Epithelial cell of esophagus (primary cell): ENCODE data around the gene PRMT9.

Source experiments
- DNase-seq: peaks from one replicate; pipeline ENCODE4 v3.0.0; 2010; ENCODE audit warnings: low read depth
- H3K4me3 ChIP-seq: 2 replicates; pipeline ENCODE4 v1.5.1; 2011; ENCODE audit warnings: mild to moderate bottlenecking, low read length, control low read depth
- TF ChIP-seq, protein P1 (sequence below): IDR thresholded peaks from 2 replicates; pipeline ENCODE4 v1.5.1; 2011; ENCODE audit warnings: low read depth, mild to moderate bottlenecking, low read length, control low read depth, inconsistent platforms; ENCODE audit not compliant: insufficient read depth; ENCODE audit errors: missing control alignments

Gene PRMT9

DNA sequence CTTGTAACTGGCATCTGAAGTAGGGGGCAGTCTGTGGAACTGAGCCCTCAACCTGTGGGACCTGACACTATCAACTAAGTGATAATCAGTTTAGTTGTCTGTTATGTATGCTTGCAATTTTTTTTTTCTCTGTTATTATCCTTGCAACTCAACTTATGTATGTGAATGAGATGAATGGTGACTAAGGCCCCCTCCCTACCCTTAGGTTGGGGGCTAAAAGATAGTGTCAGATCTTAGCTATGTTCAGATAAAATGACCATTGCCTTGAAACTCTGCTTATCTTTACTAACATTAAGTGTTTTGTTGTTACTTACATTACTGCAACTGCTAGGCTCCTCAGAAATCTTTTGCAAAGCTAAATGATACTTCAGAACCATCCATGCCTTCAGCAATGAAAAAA lies 35.3 kb downstream of the PRMT9 start:
- TF ChIP-seq, protein P1, sequence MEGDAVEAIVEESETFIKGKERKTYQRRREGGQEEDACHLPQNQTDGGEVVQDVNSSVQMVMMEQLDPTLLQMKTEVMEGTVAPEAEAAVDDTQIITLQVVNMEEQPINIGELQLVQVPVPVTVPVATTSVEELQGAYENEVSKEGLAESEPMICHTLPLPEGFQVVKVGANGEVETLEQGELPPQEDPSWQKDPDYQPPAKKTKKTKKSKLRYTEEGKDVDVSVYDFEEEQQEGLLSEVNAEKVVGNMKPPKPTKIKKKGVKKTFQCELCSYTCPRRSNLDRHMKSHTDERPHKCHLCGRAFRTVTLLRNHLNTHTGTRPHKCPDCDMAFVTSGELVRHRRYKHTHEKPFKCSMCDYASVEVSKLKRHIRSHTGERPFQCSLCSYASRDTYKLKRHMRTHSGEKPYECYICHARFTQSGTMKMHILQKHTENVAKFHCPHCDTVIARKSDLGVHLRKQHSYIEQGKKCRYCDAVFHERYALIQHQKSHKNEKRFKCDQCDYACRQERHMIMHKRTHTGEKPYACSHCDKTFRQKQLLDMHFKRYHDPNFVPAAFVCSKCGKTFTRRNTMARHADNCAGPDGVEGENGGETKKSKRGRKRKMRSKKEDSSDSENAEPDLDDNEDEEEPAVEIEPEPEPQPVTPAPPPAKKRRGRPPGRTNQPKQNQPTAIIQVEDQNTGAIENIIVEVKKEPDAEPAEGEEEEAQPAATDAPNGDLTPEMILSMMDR, result no peak
- no peak for DNase-seq

DNA sequence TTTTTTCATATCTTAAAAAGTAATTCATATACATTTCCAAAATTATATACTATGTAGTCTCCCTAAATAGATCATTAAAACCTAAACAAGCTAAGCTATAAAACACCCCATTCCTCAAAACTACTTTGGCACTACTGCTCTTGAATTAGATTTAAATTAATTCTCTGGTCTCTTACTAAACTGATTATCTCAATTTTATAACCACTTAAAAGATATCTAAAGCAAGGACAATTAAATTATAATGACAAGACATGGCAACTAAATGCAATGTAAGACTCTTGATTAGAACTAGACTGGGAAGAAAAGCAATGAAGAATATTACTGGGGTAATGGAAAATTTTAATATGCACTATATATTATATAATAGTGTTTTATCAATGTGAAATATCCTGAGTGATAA lies 38.9 kb downstream of the PRMT9 start:
- no peak for DNase-seq
- H3K4me3 ChIP-seq, result no peak overlapping the region
- TF ChIP-seq, protein P1, result no peak

More for the DNA sequence above, 35.3 kb downstream of the PRMT9 start:
- H3K4me3 ChIP-seq, result no peak overlapping the region

DNA sequence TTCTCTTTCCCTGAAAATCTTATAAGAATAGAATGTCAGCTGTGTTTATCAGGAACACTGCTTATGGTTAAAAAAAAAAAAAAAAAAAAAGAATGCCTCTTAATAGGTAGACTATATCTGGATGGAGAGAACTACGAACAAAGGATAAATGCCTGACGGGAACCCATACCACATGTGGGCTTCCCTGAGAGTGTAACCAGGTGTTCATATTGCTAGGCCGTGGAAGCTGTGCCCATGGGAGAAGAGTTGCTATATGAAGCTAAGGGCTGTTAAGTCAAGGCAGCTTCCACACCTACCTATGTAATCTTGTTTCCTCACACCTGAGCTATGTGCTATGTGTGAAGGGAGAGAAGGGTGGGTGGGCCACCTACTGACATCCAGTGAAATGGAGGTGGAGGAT lies 39.5 kb downstream of the PRMT9 start:
- TF ChIP-seq, protein P1, result no peak
- H3K4me3 ChIP-seq, result no peak overlapping the region
- no peak for DNase-seq

DNA sequence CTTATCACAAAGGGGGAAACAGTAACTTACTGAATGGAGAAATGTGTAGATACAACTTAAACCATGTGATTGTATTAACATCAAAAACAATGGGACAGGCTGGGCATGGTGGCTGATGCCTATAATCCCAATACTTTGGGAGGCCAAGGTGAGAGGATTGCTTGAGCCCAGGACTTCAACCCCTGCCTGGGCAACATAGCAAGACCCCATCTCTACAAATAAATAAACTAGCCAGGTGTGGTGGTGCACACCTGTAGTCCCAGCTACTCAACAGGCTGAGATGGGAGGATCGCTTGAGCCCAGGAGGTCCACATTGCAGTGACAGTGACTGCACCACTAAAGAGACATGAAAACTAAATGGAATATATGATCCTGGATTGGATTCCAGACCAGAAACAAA lies 40.3 kb downstream of the PRMT9 start:
- DNase-seq, result no peak
- H3K4me3 ChIP-seq, result no peak overlapping the region
- TF ChIP-seq, protein P1, result no peak

DNA sequence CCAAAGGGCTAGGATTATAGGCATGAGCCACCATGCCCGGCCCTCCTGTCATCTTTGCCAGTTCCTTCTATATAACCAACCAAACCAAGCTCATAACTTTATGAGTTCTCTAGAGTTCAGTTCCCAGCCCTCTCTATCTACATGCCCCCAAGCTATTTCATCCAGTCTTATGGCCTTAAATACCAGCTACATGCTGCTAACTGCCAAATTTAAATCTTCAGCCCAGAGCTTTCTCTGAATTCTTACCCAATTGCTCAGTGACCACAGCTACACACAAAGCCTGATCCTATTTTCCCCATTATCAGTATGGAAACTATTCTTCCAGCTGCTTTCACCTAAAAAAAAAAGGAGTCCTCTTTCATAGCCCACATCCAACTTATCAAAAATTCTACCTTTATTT lies 43.6 kb downstream of the PRMT9 start:
- no peak for DNase-seq
- TF ChIP-seq, protein P1, result no peak
- no peak overlapping the region for H3K4me3 ChIP-seq

DNA sequence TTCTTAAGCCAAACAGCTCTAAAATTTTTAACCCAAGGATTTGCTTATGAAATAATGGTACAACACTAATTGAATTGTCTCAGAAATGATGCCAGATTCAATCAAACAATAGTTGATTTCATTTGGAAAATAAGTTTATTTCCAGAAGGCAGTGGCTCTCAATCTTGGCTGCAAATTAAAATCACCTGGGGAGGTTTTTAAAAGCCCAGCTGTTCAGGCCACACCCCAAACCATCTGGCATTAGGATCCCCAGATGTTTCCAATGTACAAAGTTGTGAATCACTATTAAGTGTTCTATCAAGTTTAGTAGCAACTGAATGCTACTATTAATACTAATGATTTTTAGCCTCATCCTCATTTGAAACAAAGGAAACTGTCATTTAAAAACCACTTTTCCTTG lies 44.6 kb downstream of the PRMT9 start:
- no peak overlapping the region for H3K4me3 ChIP-seq
- no peak for DNase-seq
- TF ChIP-seq, protein P1, result no peak

DNA sequence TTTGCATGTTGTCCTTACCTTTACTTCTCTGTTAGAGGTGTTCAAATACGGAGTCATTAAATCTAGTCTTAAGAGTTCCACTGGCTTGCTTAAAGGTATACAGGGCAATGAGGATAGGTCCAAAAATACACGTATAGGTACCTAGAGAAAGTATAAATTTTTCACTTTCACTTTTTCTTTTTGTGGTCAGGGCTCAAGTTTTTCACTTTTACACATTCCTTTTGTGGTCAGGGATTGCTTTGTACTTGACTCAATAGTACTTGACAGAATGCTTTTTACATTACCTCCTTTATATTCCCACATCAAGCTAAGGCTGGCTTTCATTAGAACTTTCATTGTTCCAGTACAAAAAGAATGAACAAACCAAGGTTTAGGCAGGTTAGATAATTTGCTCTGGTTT lies 45.0 kb downstream of the PRMT9 start:
- TF ChIP-seq, protein P1, result no peak
- H3K4me3 ChIP-seq, result no peak overlapping the region
- DNase-seq, result no peak
